Measurements from ENCODE around the gene CDS2. TPM values are rescaled to one million over a fixed set of nuclear protein-coding genes. Genes with fewer than 3 reads are reported as not detected.
A peak's percentile ranks its signal among the peaks of the same experiment; 100 is the strongest.

Gene CDS2
- total and polyA plus RNA-seq, 2 of the 13 experiments (the other 11 are each of a cell fraction or from before 2014, with no cell fraction given): 81.3 to 153 TPM

GRCh38 chr20:5150226-5151076 is 23.6 kb downstream of the CDS2 start (continued):
- TF ChIP-seq, protein P1, sequence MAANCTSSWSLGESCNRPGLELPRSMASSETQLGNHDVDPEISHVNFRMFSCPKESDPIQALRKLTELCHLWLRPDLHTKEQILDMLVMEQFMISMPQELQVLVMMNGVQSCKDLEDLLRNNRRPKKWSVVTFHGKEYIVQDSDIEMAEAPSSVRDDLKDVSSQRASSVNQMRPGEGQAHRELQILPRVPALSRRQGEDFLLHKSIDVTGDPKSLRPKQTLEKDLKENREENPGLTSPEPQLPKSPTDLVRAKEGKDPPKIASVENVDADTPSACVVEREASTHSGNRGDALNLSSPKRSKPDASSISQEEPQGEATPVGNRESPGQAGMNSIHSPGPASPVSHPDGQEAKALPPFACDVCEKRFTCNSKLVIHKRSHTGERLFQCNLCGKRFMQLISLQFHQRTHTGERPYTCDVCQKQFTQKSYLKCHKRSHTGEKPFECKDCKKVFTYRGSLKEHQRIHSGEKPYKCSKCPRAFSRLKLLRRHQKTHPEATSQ (CRISPR knock-in tag; IDR thresholded peaks at IDR 0.05; ENCODE audit: borderline replicate concordance): no peak
- TF ChIP-seq ZNF782 (CRISPR knock-in tag; IDR thresholded peaks at IDR 0.05; ENCODE audit: borderline replicate concordance) (no peak), ZNF570 (CRISPR knock-in tag; IDR thresholded peaks at IDR 0.05; ENCODE audit: borderline replicate concordance) (no peak), YEATS4 (CRISPR knock-in tag; IDR thresholded peaks at IDR 0.05; ENCODE audit: borderline replicate concordance) (peak; percentile 81; the same call in 1 of the 2 replicates), E2F2 (CRISPR knock-in tag; IDR thresholded peaks at IDR 0.05; ENCODE audit: borderline replicate concordance) (no peak), ZNF33B (CRISPR knock-in tag; IDR thresholded peaks at IDR 0.05) (peak; percentile 81; the same call in 1 of the 2 replicates), ZSCAN29 (CRISPR knock-in tag; conservative IDR thresholded peaks at IDR 0.05) (0 out of 2 replicates have a peak, but pooled peaks have one; percentile 46), SIN3A (IDR thresholded peaks at IDR 0.05; ENCODE audit: borderline replicate concordance, low read depth, low read length) (peak; percentile 58; the same call in 1 of the 2 replicates), MIER3 (CRISPR knock-in tag; IDR thresholded peaks at IDR 0.05; ENCODE audit: borderline replicate concordance) (peak; percentile 35; the same call in 1 of the 2 replicates), SP140L (CRISPR knock-in tag; IDR thresholded peaks at IDR 0.05; ENCODE audit: borderline replicate concordance) (no peak; the same call in 1 of the 2 replicates), ZNF607 (CRISPR knock-in tag; IDR thresholded peaks at IDR 0.05; ENCODE audit: borderline replicate concordance) (no peak; the same call in none of the 2 replicates), NFE2 (CRISPR knock-in tag; IDR thresholded peaks at IDR 0.05) (0 out of 2 replicates have a peak, but pooled peaks have one; percentile 43), ZNF567 (CRISPR knock-in tag; IDR thresholded peaks at IDR 0.05; ENCODE audit: borderline replicate concordance) (no peak), YY1 (IDR thresholded peaks at IDR 0.05; ENCODE audit: insufficient read depth, insufficient replicate concordance, low read depth, low read length) (no peak), ATF3 (CRISPR knock-in tag; IDR thresholded peaks at IDR 0.05) (no peak), ZMYM3 (CRISPR knock-in tag; IDR thresholded peaks at IDR 0.05) (peak; percentile 67), EP300 (IDR thresholded peaks at IDR 0.05; ENCODE audit: low read depth in 2 of 2, low read length in 2 of 2) (peak; percentile 46 to 71; a peak in 3 of 4 replicates), EP300 (CRISPR knock-in tag; IDR thresholded peaks at IDR 0.05; ENCODE audit: borderline replicate concordance) (peak; percentile 29; the same call in 1 of the 2 replicates), CTCF (CRISPR knock-in tag; IDR thresholded peaks at IDR 0.05) (no peak), ZSCAN25 (CRISPR knock-in tag; IDR thresholded peaks at IDR 0.05) (0 out of 2 replicates have a peak, but pooled peaks have one; percentile 48)
- TF ChIP-seq, protein P2, sequence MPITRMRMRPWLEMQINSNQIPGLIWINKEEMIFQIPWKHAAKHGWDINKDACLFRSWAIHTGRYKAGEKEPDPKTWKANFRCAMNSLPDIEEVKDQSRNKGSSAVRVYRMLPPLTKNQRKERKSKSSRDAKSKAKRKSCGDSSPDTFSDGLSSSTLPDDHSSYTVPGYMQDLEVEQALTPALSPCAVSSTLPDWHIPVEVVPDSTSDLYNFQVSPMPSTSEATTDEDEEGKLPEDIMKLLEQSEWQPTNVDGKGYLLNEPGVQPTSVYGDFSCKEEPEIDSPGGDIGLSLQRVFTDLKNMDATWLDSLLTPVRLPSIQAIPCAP (CRISPR knock-in tag; IDR thresholded peaks at IDR 0.05; ENCODE audit: low read depth): no peak

Measured in HepG2 (cell line).